Neural progenitor cell (in vitro differentiated cells): ENCODE measurements around the gene CHMP2B. TPM values are rescaled to one million over a fixed set of nuclear protein-coding genes. Genes with fewer than 3 reads are reported as not detected.
A peak's percentile ranks its signal among the peaks of the same experiment; 100 is the strongest.

Experiments used
- DNase-seq: peaks from one replicate; pipeline ENCODE4 v3.0.0-alpha.2; 2016; ENCODE audit warnings: low spot score
- H2AFZ ChIP-seq: fragments of 200-600 bp; sonication (generic); replicated peaks from 2 replicates; pipeline ENCODE4 v1.6.1; 2016; ENCODE audit warnings: antibody characterized with exemption
- H3F3A ChIP-seq: fragments of 200-600 bp; sonication (generic); 2 replicates; pipeline ENCODE4 v1.6.1; 2016; ENCODE audit warnings: antibody characterized with exemption, low read depth
- H3K27ac ChIP-seq: fragments of 200-600 bp; sonication (generic); 2 replicates; pipeline ENCODE4 v1.5.1; 2016; ENCODE audit warnings: mild to moderate bottlenecking
- H3K27me3 ChIP-seq: fragments of 200-600 bp; sonication (generic); 2 replicates; pipeline ENCODE4 v1.6.1; 2016; ENCODE audit warnings: mild to moderate bottlenecking, moderate library complexity
- H3K36me3 ChIP-seq: fragments of 200-600 bp; sonication (generic); 2 replicates; pipeline ENCODE4 v1.5.1; 2016
- H3K4me1 ChIP-seq: fragments of 200-600 bp; sonication (generic); 2 replicates; pipeline ENCODE4 v1.6.1; 2016; ENCODE audit warnings: mixed run types
- H3K4me2 ChIP-seq: fragments of 200-600 bp; sonication (generic); 2 replicates; pipeline ENCODE4 v1.6.1; 2016
- H3K4me3 ChIP-seq: fragments of 200-600 bp; sonication (generic); 2 replicates; pipeline ENCODE4 v1.5.1; 2016
- H3K79me2 ChIP-seq: fragments of 200-600 bp; sonication (generic); 2 replicates; pipeline ENCODE4 v1.6.1; 2016; ENCODE audit warnings: low read depth
- H3K9ac ChIP-seq: fragments of 200-600 bp; sonication (generic); 2 replicates; pipeline ENCODE4 v1.6.1; 2016
- H3K9me3 ChIP-seq: fragments of 200-600 bp; sonication (generic); 2 replicates; pipeline ENCODE4 v1.5.1; 2016; ENCODE audit warnings: low read depth
- H4K20me1 ChIP-seq: fragments of 200-600 bp; sonication (generic); 2 replicates; pipeline ENCODE4 v1.6.1; 2016; ENCODE audit warnings: low read depth
- H3K27ac Mint-ChIP-seq: 3 replicates; pipeline ENCODE4 v1.8.0; 2021; ENCODE audit warnings: mixed read lengths
- H3K27me3 Mint-ChIP-seq: 2 replicates; pipeline ENCODE4 v1.8.0; 2022; ENCODE audit warnings: low read depth, mild to moderate bottlenecking, inconsistent platforms, moderate library complexity, mixed read lengths; ENCODE audit not compliant: insufficient read depth
- H3K36me3 Mint-ChIP-seq: 3 replicates; pipeline ENCODE4 v1.8.0; 2021; ENCODE audit warnings: mixed read lengths
- H3K4me1 Mint-ChIP-seq: 3 replicates; pipeline ENCODE4 v1.8.0; 2021; ENCODE audit warnings: mixed read lengths
- H3K4me3 Mint-ChIP-seq: 3 replicates; pipeline ENCODE4 v1.8.0; 2021; ENCODE audit warnings: mild to moderate bottlenecking, moderate library complexity, mixed read lengths
- H3K9me3 Mint-ChIP-seq: 3 replicates; pipeline ENCODE4 v1.8.0; 2020; ENCODE audit warnings: mixed read lengths
- EZH2 ChIP-seq: fragments of 200-600 bp; sonication (generic); IDR thresholded peaks from 2 replicates; pipeline ENCODE4 v1.6.1; 2017; ENCODE audit warnings: antibody characterized with exemption, mild to moderate bottlenecking, moderate library complexity
- EZH2phosphoT487 ChIP-seq: fragments of 200-600 bp; sonication (generic); IDR thresholded peaks from 2 replicates; pipeline ENCODE4 v1.6.1; 2017; ENCODE audit warnings: antibody characterized with exemption
- total RNA-seq: library from RNA; depleted of rRNA; stranded (reverse); fragments of >200 nt; gene quantifications from 2 replicates; pipeline ENCODE4 v1.2.3, GENCODE V29; 2015; ENCODE audit warnings: low replicate concordance
- TF ChIP-seq, protein P1 (sequence below): fragments of 200-600 bp; sonication (generic); IDR thresholded peaks from 2 replicates; pipeline ENCODE4 v1.5.1; 2017; ENCODE audit warnings: antibody characterized with exemption, mild to moderate bottlenecking

The CHMP2B gene
- total RNA-seq, 1 donor from 2014 or later = 62.4 TPM

DNA sequence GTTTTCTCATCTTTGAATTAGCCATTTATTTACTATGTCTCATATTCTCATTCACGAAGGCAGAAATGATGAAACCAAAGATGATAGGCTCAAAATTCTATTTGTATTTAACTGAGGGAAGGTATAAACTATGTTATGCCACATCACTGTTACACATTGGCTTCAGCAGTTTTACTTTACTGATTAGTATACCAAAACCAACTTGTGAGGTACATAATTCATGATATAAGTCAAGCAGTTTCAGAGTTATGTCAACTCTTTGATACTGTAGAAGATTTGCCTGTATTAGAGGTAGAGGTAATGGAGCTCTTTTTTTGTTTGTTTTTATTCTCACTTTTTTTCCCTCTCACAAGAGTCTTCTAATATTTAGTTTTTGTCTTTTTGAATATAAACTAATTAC is 22.9 kb downstream of the CHMP2B start:
- H3K36me3 Mint-ChIP-seq = peaks cover 2% of the 10 kb centered on the region

DNA sequence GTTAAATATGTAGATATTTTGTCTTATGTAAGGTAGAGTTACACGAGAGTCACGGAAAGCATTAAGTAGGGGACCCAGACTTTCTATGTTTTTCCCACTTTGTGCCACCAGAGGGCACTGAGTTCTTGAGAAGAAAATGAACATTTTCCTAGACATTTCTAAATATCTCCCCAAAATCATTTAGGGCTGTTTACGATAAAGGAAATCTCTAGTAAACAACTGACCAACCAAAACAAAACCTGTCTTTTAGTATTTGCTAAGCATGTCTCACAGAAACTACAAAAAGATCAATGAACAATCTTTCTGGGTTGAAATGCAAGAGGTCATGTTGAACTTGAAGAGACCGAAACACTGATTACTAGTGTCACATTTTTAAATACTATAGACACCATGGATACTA is 33.2 kb downstream of the CHMP2B start:
- Histone ChIP-seq H3K9ac (no peak overlapping the region), H4K20me1 (no peaks in the 10 kb centered on the region), H3K27me3 (no peaks in the 10 kb centered on the region), H3K79me2 (no peaks in the 10 kb centered on the region), H3K4me1 (no peaks in the 10 kb centered on the region), H3K27ac (no peak overlapping the region), H3K4me2 (no peak overlapping the region), H3K4me3 (no peak overlapping the region), H3K9me3 (no peaks in the 10 kb centered on the region), H3K36me3 (peaks cover 8% of the 10 kb centered on the region), H2AFZ (no peak overlapping the region), H3F3A (peaks cover 4% of the 10 kb centered on the region)
- no peak overlapping the region for H3K27ac Mint-ChIP-seq
- DNase-seq = peak; percentile 72
- TF ChIP-seq, protein P1, sequence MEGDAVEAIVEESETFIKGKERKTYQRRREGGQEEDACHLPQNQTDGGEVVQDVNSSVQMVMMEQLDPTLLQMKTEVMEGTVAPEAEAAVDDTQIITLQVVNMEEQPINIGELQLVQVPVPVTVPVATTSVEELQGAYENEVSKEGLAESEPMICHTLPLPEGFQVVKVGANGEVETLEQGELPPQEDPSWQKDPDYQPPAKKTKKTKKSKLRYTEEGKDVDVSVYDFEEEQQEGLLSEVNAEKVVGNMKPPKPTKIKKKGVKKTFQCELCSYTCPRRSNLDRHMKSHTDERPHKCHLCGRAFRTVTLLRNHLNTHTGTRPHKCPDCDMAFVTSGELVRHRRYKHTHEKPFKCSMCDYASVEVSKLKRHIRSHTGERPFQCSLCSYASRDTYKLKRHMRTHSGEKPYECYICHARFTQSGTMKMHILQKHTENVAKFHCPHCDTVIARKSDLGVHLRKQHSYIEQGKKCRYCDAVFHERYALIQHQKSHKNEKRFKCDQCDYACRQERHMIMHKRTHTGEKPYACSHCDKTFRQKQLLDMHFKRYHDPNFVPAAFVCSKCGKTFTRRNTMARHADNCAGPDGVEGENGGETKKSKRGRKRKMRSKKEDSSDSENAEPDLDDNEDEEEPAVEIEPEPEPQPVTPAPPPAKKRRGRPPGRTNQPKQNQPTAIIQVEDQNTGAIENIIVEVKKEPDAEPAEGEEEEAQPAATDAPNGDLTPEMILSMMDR = peak; percentile 82
- no peak for TF ChIP-seq EZH2phosphoT487
- H3K4me1 Mint-ChIP-seq = no peaks in the 10 kb centered on the region
- H3K36me3 Mint-ChIP-seq = no peaks in the 10 kb centered on the region
- no peaks in the 10 kb centered on the region for H3K27me3 Mint-ChIP-seq
- no peak overlapping the region for H3K4me3 Mint-ChIP-seq
- H3K9me3 Mint-ChIP-seq = no peaks in the 10 kb centered on the region

More for the DNA sequence above, 22.9 kb downstream of the CHMP2B start:
- Histone ChIP-seq H3K4me1 (no peaks in the 10 kb centered on the region), H2AFZ (no peak overlapping the region), H4K20me1 (no peaks in the 10 kb centered on the region), H3K9me3 (no peaks in the 10 kb centered on the region), H3K79me2 (no peaks in the 10 kb centered on the region), H3K4me2 (no peak overlapping the region), H3F3A (no peaks in the 10 kb centered on the region), H3K27me3 (no peaks in the 10 kb centered on the region), H3K27ac (no peak overlapping the region), H3K4me3 (no peak overlapping the region), H3K9ac (no peak overlapping the region), H3K36me3 (peaks cover 5% of the 10 kb centered on the region)
- Mint-ChIP-seq H3K9me3 (no peaks in the 10 kb centered on the region), H3K27ac (no peak overlapping the region), H3K27me3 (no peaks in the 10 kb centered on the region), H3K4me3 (no peak overlapping the region), H3K4me1 (no peaks in the 10 kb centered on the region)
- DNase-seq = no peak
- no peak for TF ChIP-seq EZH2phosphoT487
- no peak for TF ChIP-seq EZH2
- TF ChIP-seq, protein P1 = no peak

DNA sequence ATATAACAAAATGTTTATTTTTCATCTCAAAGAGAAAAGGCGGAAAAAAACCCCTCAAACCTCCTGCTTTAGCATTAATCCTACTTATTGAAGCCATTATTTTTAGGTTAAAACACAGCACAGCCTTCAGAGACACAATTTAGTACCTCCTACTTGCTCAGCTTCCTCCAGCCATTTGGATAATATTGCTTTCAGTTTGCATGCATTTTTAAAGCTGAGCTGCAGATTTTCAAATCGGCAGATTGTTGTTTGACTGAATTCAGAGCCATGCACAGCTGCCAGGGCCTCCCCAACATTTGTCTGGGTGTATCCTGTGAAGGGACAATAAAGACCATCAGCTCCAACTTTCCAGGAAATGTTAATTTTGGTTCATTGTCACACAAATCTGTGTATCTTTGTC is 34.8 kb downstream of the CHMP2B start:
- Histone ChIP-seq H4K20me1 (no peaks in the 10 kb centered on the region), H3K4me3 (no peak overlapping the region), H3K79me2 (no peaks in the 10 kb centered on the region), H3K27ac (no peak overlapping the region), H3F3A (peaks cover 4% of the 10 kb centered on the region), H3K36me3 (no peaks in the 10 kb centered on the region), H3K9ac (no peak overlapping the region), H3K4me2 (no peak overlapping the region), H3K9me3 (no peaks in the 10 kb centered on the region), H3K27me3 (no peaks in the 10 kb centered on the region), H2AFZ (no peak overlapping the region), H3K4me1 (no peaks in the 10 kb centered on the region)
- TF ChIP-seq EZH2phosphoT487 = no peak
- TF ChIP-seq, protein P1 = no peak
- TF ChIP-seq EZH2 = no peak
- H3K36me3 Mint-ChIP-seq = no peaks in the 10 kb centered on the region
- no peaks in the 10 kb centered on the region for H3K27me3 Mint-ChIP-seq
- no peak overlapping the region for H3K27ac Mint-ChIP-seq
- H3K4me1 Mint-ChIP-seq = no peaks in the 10 kb centered on the region
- no peak overlapping the region for H3K4me3 Mint-ChIP-seq
- DNase-seq = no peak
- H3K9me3 Mint-ChIP-seq = no peaks in the 10 kb centered on the region
